GM11168 (cell line): ENCODE measurements around the gene EFNB3.

Experiments
- in situ Hi-C: fragments of 300-500 bp; cut with MboI; formaldehyde crosslinking; loops from one replicate; pipeline ENCODE4 v1.12.0; 2022; ENCODE audit warnings: low sequenced_read_pairs; ENCODE audit not compliant: unreplicated experiment

The EFNB3 gene

GRCh38 chr17:7716901-7717755 is 12.1 kb downstream of the EFNB3 start, which contains the start of gene DNAH2:
Gene DNAH2, plus strand, starts transcription at chr17:7717744. Its CDS starts 1,991 bp downstream, at chr17:7719735.
- in situ Hi-C loops: no loop called here

- in situ Hi-C loops: no loop called here
Observed at GRCh38 chr17:7717756-7718350, 12.9 kb downstream of the EFNB3 start.

- in situ Hi-C loops: no loop called here
Observed at GRCh38 chr17:7719661-7720060, 14.7 kb downstream of the EFNB3 start.

GRCh38 chr17:7720125-7720524 is 15.1 kb downstream of the EFNB3 start:
- in situ Hi-C loops: no loop called here

GRCh38 chr17:7721612-7722011 is 16.6 kb downstream of the EFNB3 start:
- in situ Hi-C loops: no loop called here

- in situ Hi-C loops: no loop called here
Observed at GRCh38 chr17:7727886-7728285, 22.9 kb downstream of the EFNB3 start.

- in situ Hi-C loops: no loop called here
Observed at GRCh38 chr17:7729816-7730215, 24.8 kb downstream of the EFNB3 start.

- in situ Hi-C loops: no loop called here
Observed at GRCh38 chr17:7732981-7733539, 28.1 kb downstream of the EFNB3 start.

- in situ Hi-C loops: no loop called here
Observed at GRCh38 chr17:7737601-7738000, 32.6 kb downstream of the EFNB3 start.

GRCh38 chr17:7739746-7740145 is 34.7 kb downstream of the EFNB3 start:
- in situ Hi-C loops: no loop called here

- in situ Hi-C loops: no loop called here
Observed at GRCh38 chr17:7740481-7741001, 35.5 kb downstream of the EFNB3 start.

- in situ Hi-C loops: no loop called here
Observed at GRCh38 chr17:7742729-7743128, 37.7 kb downstream of the EFNB3 start.

- in situ Hi-C loops: no loop called here
Observed at GRCh38 chr17:7744416-7744815, 39.4 kb downstream of the EFNB3 start.

GRCh38 chr17:7745748-7746470 is 40.9 kb downstream of the EFNB3 start:
- in situ Hi-C loops: no loop called here

- in situ Hi-C loops: no loop called here
Observed at GRCh38 chr17:7747635-7748071, 42.7 kb downstream of the EFNB3 start.

- in situ Hi-C loops: no loop called here
Observed at GRCh38 chr17:7748076-7748775, 43.2 kb downstream of the EFNB3 start.

GRCh38 chr17:7750321-7750821 is 45.4 kb downstream of the EFNB3 start:
- in situ Hi-C loops: no loop called here

- in situ Hi-C loops: no loop called here
Observed at GRCh38 chr17:7754656-7755055, 49.7 kb downstream of the EFNB3 start.

- in situ Hi-C loops: no loop called here
Observed at GRCh38 chr17:7755095-7755890, 50.3 kb downstream of the EFNB3 start.
